NCI-H524 (cell line): Measurements from ENCODE around the gene ARHGAP5.
A peak's percentile ranks its signal among the peaks of the same experiment; 100 is the strongest.

ENCODE experiments used
- DNase-seq, 2 experiments: peaks; one replicate each; lab custom pipeline; 2025; lab: John Stamatoyannopoulos, UW

Gene ARHGAP5

GRCh38 chr14:32077081-32078022, at the start of gene ARHGAP5:
Gene ARHGAP5 (plus strand): TSS chr14:32077304. CDS start chr14:32090670, 13,366 bp downstream.
- DNase-seq, result peak; percentile 46 to 81

- DNase-seq, result no peak
These were observed 48.5 kb upstream of the ARHGAP5 start for GRCh38 chr14:32028599-32028998.

GRCh38 chr14:32033543-32033942, 43.6 kb upstream of the ARHGAP5 start:
- no peak for DNase-seq

GRCh38 chr14:32038876-32039275, 38.2 kb upstream of the ARHGAP5 start:
- peak; percentile 32 to 38 for DNase-seq

DNA sequence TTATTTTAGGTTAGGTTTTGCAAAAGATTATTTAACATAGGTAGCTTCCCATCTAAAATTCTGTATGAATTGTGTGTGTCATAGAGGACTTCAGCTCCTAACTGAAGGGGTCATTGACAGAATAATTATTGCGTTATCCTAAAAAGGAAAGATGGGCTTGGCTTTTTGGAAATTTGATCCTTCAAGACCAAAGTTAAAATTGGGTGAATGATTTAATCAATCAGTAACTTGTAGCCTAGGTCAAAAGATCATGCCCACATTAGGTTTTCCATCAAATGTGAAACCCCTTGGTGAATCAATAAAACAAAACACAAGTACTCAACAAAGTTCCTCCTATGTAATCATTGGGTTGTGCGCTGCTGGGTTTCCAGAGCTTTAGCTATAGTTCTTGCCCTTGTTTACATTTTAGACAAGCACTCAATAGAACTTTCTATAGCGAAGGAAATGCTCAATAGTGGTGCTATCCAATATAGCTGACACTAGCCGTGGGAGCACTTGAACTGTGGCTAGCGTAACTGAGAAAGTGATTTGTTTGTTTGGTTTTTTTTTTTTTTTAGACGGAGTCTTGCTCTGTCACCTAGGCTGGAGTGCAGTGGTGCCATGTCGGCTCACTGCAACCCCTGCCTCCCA, 37.6 kb upstream of the ARHGAP5 start:
- DNase-seq, result no peak

- DNase-seq, result no peak
These were observed 33.5 kb upstream of the ARHGAP5 start for GRCh38 chr14:32043624-32044023.

DNA sequence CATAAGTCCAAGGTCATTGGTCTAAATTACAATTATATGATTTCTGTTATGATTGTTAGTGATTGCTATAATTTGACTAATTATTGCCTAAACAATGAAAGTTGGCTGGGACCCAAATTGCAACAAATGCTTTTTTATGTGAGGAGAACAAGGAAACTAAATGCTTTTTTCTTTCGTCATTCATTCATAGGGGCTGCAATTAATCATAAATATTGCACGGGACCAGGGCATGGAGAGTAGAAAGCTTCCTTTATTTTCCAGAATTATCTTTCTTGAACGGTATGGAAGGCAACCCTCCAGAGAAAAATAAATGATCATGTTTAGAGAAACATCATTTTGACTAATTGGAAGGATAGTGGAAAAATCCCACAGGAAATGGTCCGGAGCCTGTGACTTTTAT, 32.6 kb upstream of the ARHGAP5 start:
- DNase-seq, result no peak

GRCh38 chr14:32047791-32048190, 29.3 kb upstream of the ARHGAP5 start:
- DNase-seq, result no peak

DNA sequence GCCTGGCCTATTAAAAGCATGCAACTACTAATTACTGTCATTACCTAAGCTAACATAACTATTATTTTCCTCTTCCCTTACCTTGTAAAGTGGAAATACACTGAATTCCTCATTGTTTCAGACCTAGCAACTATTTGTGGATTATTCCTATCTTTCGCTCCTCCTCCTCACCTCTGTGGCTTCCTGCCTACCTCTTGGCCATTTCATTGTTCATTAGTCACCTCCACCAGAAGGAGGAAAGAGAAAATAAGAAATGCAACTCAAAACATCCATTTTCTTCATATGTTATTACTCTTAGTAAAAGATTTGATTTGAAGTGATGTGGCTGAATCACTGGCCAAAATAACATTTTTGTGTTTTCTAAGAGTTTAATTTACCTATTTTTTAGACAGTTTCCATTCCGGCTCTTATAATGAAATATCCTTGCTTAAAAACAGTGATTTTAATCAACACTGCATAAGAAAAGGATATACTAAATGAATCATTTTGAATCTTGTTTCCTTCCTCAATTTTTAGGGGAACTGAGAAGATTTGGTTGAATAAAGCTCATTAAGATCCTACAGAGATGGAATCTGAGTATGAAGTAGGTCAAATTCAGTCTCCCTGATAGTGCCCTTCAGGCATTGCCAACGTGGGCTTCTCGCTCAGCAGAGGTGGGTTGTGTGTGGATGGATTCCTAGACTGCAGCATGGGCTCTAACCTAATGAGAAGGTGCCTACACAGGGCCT, 27.6 kb upstream of the ARHGAP5 start:
- DNase-seq, result no peak

DNA sequence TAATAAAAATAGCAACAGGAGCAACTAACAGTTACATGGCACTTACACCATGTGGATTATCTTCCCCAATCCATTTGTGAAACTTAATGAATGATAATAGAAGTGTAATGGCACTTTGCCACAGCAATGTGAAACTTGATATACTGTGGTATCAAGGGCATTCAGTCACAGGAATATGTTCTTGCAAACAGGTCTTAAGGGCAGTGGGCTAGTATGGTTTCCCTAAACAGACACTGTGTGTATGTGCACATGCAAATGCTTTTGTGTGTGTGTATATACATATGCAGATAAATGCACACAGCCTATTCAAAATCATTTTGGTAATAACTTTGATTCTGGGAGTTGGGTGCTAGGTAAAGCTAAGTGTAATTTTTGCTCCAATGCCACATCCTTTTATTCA, 26.2 kb upstream of the ARHGAP5 start:
- DNase-seq, result peak in 1 of 2 experiments; percentile 70

- DNase-seq, result no peak
These were observed 22.6 kb upstream of the ARHGAP5 start for GRCh38 chr14:32054536-32054935.

GRCh38 chr14:32055175-32055574, 21.9 kb upstream of the ARHGAP5 start:
- DNase-seq, result no peak

- no peak for DNase-seq
These were observed 17.4 kb upstream of the ARHGAP5 start for GRCh38 chr14:32059702-32060101.

- no peak for DNase-seq
These were observed 12.2 kb upstream of the ARHGAP5 start for GRCh38 chr14:32064931-32065330.

DNA sequence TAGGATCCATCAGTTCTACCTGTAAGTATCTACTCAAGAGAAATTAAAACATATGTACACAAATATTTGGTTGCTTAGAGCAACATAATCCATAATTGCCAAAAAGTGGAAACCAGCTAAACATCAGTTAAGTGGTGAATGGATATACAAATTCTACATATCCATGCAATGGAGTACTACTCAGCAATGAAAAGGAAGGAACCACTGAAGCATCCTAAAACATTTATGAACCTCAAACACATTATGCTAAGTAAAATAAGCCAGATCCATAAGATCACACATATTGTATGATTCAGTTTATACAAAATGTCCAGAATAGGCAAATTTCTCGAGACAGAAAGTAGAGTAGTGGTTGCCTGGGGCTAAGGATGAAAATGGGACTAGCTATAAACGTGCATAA, 8.4 kb upstream of the ARHGAP5 start:
- DNase-seq, result no peak

GRCh38 chr14:32070282-32070681, 6.8 kb upstream of the ARHGAP5 start:
- DNase-seq, result no peak

- no peak for DNase-seq
These were observed 4.4 kb upstream of the ARHGAP5 start for GRCh38 chr14:32072676-32073075.

- DNase-seq, result peak; percentile 88 to 92
These were observed 3.4 kb upstream of the ARHGAP5 start for GRCh38 chr14:32073537-32074189.

GRCh38 chr14:32074887-32075572, 2.1 kb upstream of the ARHGAP5 start:
- no peak for DNase-seq

DNA sequence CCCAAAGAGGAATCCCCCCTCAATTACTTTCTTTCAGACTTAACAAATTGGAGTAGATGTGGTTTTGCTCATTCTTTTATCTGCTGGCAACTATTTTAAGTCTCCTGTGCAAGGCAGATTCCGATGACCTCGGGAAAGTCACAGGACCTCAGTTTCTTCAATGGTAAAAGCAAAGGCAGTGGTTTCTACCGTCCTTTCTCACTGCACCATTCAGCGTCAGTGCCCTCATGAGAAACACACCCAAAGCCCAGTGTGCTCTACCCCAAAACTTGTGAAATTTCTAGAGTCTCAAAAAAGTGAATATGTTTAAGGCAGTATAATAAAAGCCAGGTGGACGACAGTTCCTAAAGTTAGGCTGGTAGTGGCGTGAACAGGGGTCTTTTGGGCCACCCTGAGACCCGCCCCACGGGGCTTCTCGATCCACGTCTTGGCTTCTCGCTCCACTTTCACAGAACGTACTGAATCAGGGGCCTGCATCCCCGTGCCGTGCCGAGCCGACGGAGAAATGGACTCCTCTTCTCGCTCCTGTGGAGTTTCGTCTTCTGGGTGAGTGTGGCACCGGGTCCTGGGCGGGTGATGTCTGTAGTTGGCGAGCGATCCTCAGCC, 1.3 kb upstream of the ARHGAP5 start:
- peak in 1 of 2 experiments; percentile 67 for DNase-seq
